GM12878 (cell line): ENCODE data around the gene EMP3. TPM values are rescaled to one million over a fixed set of nuclear protein-coding genes. Genes with fewer than 3 reads are reported as not detected.

Experiments used
- ATF2 ChIP-seq: IDR thresholded peaks from 2 replicates; pipeline ENCODE4 v1.6.1; 2012; ENCODE audit warnings: low read length, inconsistent platforms
- BRCA1 ChIP-seq: IDR thresholded peaks from 2 replicates; pipeline ENCODE4 v1.6.1; 2011; ENCODE audit warnings: low read depth, low read length, improper control_type of control experiment
- EGR1 ChIP-seq, 2 experiments: IDR thresholded peaks; 1 replicate in 1 of 2; 2 replicates in 1 of 2; pipeline ENCODE4 v1.6.1; 2011 to 2012; ENCODE audit warnings: low read depth in 2 of 2, low read length in 2 of 2, borderline replicate concordance in 1 of 2, mild to moderate bottlenecking in 1 of 2, moderate library complexity in 1 of 2
- FOXM1 ChIP-seq: IDR thresholded peaks from 2 replicates; pipeline ENCODE4 v1.6.1; 2012; ENCODE audit warnings: low read depth, mild to moderate bottlenecking, inconsistent platforms, low read length, moderate library complexity
- KDM1A ChIP-seq: fragments of 200-600 bp; sonication (generic); IDR thresholded peaks from 2 replicates; pipeline ENCODE4 v1.6.1; 2016; ENCODE audit warnings: borderline replicate concordance
- POLR2A ChIP-seq: IDR thresholded peaks from 2 replicates; pipeline ENCODE4 v1.6.1; 2011; ENCODE audit warnings: low read depth, mild to moderate bottlenecking, low read length
- POLR2AphosphoS5 ChIP-seq: IDR thresholded peaks from 2 replicates; pipeline ENCODE4 v1.6.1; 2011; ENCODE audit warnings: mild to moderate bottlenecking, low read length, inconsistent platforms
- SRF ChIP-seq, 2 experiments: IDR thresholded peaks; 2 replicates each; pipeline ENCODE4 v1.6.1; 2011; ENCODE audit warnings: low read depth in 2 of 2, low read length in 2 of 2, mild to moderate bottlenecking in 1 of 2, moderate library complexity in 1 of 2
- TCF7 ChIP-seq: IDR thresholded peaks from 2 replicates; pipeline ENCODE4 v1.6.1; 2014; ENCODE audit warnings: antibody characterized with exemption, borderline replicate concordance
- polyA plus RNA-seq, 11 experiments: library from polyadenylated mRNA; depleted of rRNA in 4 of 11; unstranded in 6 of 11; stranded (reverse) in 5 of 11; fragments of >200 nt; fragmentation: Nextera tagmentation in 4 of 11; fragmentation: Illumina TruSeq in 1 of 11; extraction: Ambion mirVana in 4 of 11; extraction: Trizol in 1 of 11; gene quantifications; 1 replicate in 1 of 11; 2 replicates in 10 of 11; pipeline versions ENCODE4 v1.2.1 to v1.2.3, GENCODE V29; 2011 to 2016; ENCODE audit warnings: inconsistent platforms in 2 of 11, missing spikeins in 2 of 11, low read depth in 1 of 11
- total RNA-seq, 4 experiments: library from RNA; depleted of rRNA in 3 of 4; stranded (reverse); fragments of >200 nt in 3 of 4; fragmentation: Illumina TruSeq in 1 of 4; extraction: Trizol in 1 of 4; gene quantifications; 2 replicates each; pipeline versions ENCODE4 v1.2.1 to v1.2.3, GENCODE V29; 2013 to 2021
- TF ChIP-seq, protein P1 (sequence below), 3 experiments: IDR thresholded peaks in 2 of 3; conservative IDR thresholded peaks in 1 of 3; 2 replicates each; pipeline ENCODE4 v1.5.1; 2011; ENCODE audit warnings: low read depth in 3 of 3, low read length in 3 of 3, mild to moderate bottlenecking in 3 of 3, control low read depth in 2 of 3, moderate library complexity in 2 of 3, inconsistent platforms in 1 of 3, mixed read lengths in 1 of 3; ENCODE audit not compliant: control insufficient read depth in 2 of 3, insufficient read depth in 1 of 3; ENCODE audit errors: extremely low read depth in 1 of 3
- TF ChIP-seq, protein P2 (sequence below): fragments of 450-650 bp; IDR thresholded peaks from 2 replicates; pipeline ENCODE4 v1.6.1; 2018; ENCODE audit warnings: mild to moderate bottlenecking, low read depth, moderate library complexity; ENCODE audit not compliant: partially characterized antibody
- TF ChIP-seq, protein P3 (sequence below): fragments of 450-650 bp; IDR thresholded peaks from 2 replicates; pipeline ENCODE4 v1.6.1; 2017; ENCODE audit warnings: borderline replicate concordance
- TF ChIP-seq, protein P4 (sequence below): fragments of 450-650 bp; IDR thresholded peaks from 2 replicates; pipeline ENCODE4 v1.6.1; 2017; ENCODE audit warnings: mild to moderate bottlenecking, low read depth, inconsistent platforms; ENCODE audit not compliant: poor library complexity, severe bottlenecking
- TF ChIP-seq, protein P5 (sequence below): IDR thresholded peaks from 2 replicates; pipeline ENCODE4 v1.6.1; 2012; ENCODE audit warnings: low read depth, low read length, improper control_type of control experiment
- TF ChIP-seq, protein P6 (sequence below): fragments of 450-650 bp; IDR thresholded peaks from 2 replicates; pipeline ENCODE4 v1.6.1; 2016; ENCODE audit warnings: mild to moderate bottlenecking

Gene EMP3
- total and polyA plus RNA-seq, 10 of the 15 experiments (the other 5 are each of a cell fraction or from before 2014, with no cell fraction given): 53.2 to 224 (median 134) TPM

- no peak for TF ChIP-seq SRF (IDR thresholded peaks at IDR 0.05; ENCODE audit: low read depth in 2 of 2, low read length in 2 of 2)
- TF ChIP-seq, protein P1, sequence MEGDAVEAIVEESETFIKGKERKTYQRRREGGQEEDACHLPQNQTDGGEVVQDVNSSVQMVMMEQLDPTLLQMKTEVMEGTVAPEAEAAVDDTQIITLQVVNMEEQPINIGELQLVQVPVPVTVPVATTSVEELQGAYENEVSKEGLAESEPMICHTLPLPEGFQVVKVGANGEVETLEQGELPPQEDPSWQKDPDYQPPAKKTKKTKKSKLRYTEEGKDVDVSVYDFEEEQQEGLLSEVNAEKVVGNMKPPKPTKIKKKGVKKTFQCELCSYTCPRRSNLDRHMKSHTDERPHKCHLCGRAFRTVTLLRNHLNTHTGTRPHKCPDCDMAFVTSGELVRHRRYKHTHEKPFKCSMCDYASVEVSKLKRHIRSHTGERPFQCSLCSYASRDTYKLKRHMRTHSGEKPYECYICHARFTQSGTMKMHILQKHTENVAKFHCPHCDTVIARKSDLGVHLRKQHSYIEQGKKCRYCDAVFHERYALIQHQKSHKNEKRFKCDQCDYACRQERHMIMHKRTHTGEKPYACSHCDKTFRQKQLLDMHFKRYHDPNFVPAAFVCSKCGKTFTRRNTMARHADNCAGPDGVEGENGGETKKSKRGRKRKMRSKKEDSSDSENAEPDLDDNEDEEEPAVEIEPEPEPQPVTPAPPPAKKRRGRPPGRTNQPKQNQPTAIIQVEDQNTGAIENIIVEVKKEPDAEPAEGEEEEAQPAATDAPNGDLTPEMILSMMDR (IDR thresholded peaks at IDR 0.05 in 2 of 3, conservative IDR thresholded peaks at IDR 0.05 in 1 of 3; ENCODE audit: control insufficient read depth in 2 of 3, extremely low read depth in 1 of 3, insufficient read depth in 1 of 3, low read depth in 3 of 3, low read length in 3 of 3): peak; percentile 85 to 98 (median 95); a peak in 5 of 6 replicates
- TF ChIP-seq ATF2: no peak
- TF ChIP-seq KDM1A: no peak
- TF ChIP-seq, protein P2, sequence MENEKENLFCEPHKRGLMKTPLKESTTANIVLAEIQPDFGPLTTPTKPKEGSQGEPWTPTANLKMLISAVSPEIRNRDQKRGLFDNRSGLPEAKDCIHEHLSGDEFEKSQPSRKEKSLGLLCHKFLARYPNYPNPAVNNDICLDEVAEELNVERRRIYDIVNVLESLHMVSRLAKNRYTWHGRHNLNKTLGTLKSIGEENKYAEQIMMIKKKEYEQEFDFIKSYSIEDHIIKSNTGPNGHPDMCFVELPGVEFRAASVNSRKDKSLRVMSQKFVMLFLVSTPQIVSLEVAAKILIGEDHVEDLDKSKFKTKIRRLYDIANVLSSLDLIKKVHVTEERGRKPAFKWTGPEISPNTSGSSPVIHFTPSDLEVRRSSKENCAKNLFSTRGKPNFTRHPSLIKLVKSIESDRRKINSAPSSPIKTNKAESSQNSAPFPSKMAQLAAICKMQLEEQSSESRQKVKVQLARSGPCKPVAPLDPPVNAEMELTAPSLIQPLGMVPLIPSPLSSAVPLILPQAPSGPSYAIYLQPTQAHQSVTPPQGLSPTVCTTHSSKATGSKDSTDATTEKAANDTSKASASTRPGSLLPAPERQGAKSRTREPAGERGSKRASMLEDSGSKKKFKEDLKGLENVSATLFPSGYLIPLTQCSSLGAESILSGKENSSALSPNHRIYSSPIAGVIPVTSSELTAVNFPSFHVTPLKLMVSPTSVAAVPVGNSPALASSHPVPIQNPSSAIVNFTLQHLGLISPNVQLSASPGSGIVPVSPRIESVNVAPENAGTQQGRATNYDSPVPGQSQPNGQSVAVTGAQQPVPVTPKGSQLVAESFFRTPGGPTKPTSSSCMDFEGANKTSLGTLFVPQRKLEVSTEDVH: no peak
- TF ChIP-seq BRCA1: no peak
- peak in 1 of 2 experiments; percentile 54; a peak in 1 of 3 replicates for TF ChIP-seq EGR1 (IDR thresholded peaks at IDR 0.05; ENCODE audit: borderline replicate concordance in 1 of 2, low read depth in 2 of 2, low read length in 2 of 2)
- TF ChIP-seq, protein P3, sequence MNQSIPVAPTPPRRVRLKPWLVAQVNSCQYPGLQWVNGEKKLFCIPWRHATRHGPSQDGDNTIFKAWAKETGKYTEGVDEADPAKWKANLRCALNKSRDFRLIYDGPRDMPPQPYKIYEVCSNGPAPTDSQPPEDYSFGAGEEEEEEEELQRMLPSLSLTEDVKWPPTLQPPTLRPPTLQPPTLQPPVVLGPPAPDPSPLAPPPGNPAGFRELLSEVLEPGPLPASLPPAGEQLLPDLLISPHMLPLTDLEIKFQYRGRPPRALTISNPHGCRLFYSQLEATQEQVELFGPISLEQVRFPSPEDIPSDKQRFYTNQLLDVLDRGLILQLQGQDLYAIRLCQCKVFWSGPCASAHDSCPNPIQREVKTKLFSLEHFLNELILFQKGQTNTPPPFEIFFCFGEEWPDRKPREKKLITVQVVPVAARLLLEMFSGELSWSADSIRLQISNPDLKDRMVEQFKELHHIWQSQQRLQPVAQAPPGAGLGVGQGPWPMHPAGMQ: no peak
- TF ChIP-seq POLR2AphosphoS5: no peak; the same call in 1 of the 2 replicates
- TF ChIP-seq, protein P4, sequence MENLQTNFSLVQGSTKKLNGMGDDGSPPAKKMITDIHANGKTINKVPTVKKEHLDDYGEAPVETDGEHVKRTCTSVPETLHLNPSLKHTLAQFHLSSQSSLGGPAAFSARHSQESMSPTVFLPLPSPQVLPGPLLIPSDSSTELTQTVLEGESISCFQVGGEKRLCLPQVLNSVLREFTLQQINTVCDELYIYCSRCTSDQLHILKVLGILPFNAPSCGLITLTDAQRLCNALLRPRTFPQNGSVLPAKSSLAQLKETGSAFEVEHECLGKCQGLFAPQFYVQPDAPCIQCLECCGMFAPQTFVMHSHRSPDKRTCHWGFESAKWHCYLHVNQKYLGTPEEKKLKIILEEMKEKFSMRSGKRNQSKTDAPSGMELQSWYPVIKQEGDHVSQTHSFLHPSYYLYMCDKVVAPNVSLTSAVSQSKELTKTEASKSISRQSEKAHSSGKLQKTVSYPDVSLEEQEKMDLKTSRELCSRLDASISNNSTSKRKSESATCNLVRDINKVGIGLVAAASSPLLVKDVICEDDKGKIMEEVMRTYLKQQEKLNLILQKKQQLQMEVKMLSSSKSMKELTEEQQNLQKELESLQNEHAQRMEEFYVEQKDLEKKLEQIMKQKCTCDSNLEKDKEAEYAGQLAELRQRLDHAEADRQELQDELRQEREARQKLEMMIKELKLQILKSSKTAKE: no peak
- no peak for TF ChIP-seq FOXM1
- TF ChIP-seq, protein P5, sequence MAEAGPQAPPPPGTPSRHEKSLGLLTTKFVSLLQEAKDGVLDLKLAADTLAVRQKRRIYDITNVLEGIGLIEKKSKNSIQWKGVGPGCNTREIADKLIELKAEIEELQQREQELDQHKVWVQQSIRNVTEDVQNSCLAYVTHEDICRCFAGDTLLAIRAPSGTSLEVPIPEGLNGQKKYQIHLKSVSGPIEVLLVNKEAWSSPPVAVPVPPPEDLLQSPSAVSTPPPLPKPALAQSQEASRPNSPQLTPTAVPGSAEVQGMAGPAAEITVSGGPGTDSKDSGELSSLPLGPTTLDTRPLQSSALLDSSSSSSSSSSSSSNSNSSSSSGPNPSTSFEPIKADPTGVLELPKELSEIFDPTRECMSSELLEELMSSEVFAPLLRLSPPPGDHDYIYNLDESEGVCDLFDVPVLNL: no peak
- TF ChIP-seq POLR2A: peak; percentile 84
- TF ChIP-seq TCF7: no peak
- TF ChIP-seq, protein P6, sequence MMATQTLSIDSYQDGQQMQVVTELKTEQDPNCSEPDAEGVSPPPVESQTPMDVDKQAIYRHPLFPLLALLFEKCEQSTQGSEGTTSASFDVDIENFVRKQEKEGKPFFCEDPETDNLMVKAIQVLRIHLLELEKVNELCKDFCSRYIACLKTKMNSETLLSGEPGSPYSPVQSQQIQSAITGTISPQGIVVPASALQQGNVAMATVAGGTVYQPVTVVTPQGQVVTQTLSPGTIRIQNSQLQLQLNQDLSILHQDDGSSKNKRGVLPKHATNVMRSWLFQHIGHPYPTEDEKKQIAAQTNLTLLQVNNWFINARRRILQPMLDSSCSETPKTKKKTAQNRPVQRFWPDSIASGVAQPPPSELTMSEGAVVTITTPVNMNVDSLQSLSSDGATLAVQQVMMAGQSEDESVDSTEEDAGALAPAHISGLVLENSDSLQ: no peak
These were observed 8.4 kb downstream of the EMP3 start (continued) for GRCh38 chr19:48333467-48334384.
